ENCODE data around the gene RNF208.

- TF ChIP-seq FOS (IDR thresholded peaks at IDR 0.05; ENCODE audit: low read depth, low read length), result no peak
- TF ChIP-seq BHLHE40 (IDR thresholded peaks at IDR 0.05; ENCODE audit: low read depth, low read length), result no peak
- no peak for TF ChIP-seq CTCF (conservative IDR thresholded peaks at IDR 0.05; ENCODE audit: low read depth, low read length)
- no peak for TF ChIP-seq MAZ (IDR thresholded peaks at IDR 0.05; ENCODE audit: borderline replicate concordance, low read depth, low read length)
- no peak for TF ChIP-seq CEBPB (IDR thresholded peaks at IDR 0.05; ENCODE audit: low read depth, low read length)
- no peak for TF ChIP-seq RFX5 (IDR thresholded peaks at IDR 0.05; ENCODE audit: low read depth, low read length)
Measured at GRCh38 chr9:137189297-137190295, 32.4 kb downstream of the RNF208 start.
